ENCODE data around the gene DHRS2.
"Not testable (repeated sequence)": the region's sequence is repeated elsewhere in the genome, so short reads cannot be mapped to it uniquely, and the experiment has no call there.

The DHRS2 gene

DNA sequence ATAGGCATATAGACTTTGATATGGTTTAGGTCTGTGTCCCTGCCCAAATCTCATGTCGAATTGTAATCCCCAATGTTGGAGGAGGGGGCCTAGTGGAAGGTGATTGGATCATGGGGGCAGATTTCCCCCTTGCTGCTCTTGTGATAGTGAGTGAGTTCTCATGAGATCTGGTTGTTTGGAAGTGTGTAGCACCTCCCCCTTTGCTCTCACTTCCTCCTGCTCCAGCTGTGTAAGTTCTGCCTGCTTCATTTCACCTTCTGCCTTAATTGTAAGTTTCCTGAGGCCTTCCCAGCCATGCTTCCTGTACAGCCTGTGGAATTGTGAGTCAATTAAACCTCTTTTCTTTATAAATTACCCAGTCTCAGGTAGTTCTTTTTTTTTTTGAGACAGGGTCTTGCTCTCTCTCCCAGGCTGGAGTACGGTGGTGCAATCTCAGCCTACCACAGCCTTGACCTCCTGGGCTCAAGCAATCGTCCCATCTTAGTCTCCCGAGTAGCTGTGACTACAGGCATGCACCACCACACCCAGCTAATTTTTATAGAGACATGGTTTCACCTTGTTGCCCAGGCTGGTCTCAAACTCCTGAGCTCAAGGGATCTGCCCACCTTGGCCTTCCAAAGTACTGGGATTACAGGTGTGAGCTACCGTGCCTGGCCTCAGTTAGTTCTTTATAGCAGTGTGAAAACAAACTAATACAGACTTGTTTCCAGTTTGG, 1.3 kb upstream of the DHRS2 start:
- DNase-seq: not testable (repeated sequence)

DNA sequence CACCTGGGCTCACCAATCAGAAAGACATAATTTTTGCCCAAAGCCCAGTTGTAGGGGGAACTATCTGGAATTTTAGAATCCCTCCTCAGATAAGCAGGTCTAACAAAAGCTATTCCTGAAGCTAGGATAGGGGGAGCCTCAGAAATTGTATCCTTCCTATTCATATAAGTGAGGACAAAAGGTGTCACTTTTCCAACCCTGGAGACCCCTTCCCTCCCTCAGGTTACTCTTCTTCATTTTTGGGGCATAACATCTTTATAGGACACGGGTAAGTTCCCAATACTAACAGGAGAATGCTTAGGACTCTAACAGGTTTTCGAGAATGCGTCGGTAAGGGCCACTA, 1.1 kb downstream of the DHRS2 start:
- not testable (repeated sequence) for DNase-seq

DNA sequence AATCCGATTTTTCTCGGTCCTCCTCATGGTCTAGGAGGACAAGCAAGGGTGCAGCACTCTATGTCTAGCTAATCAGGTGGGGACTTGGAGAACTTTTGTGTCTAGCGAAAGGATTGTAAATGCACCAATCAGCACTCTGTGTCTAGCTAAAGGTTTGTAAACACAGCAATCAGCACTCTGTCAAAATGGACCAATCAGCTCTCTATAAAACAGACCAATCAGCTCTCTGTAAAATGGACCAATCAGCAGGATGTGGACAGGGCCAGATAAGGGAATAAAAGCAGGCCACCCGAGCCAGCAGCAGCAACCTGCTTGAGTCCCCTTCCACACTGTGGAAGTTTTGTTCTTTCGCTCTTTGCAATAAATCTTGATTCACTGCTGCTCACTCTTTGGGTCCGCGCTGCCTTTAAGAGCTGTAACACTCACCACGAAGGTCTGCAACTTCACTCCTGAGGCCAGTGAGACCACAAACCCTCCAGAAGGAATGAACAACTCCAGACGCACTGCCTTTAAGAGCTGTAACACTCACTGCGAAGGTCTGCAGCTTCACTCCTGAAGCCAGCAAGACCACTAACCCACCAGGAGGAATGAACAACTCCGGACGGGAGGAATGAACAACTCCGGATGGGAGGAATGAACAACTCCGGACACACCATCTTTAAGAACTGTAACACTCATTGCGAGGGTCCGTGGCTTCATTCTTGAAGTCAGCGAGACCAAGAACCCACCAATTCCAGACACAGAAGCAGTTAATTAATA, 1.7 kb downstream of the DHRS2 start:
- not testable (repeated sequence) for DNase-seq

DNA sequence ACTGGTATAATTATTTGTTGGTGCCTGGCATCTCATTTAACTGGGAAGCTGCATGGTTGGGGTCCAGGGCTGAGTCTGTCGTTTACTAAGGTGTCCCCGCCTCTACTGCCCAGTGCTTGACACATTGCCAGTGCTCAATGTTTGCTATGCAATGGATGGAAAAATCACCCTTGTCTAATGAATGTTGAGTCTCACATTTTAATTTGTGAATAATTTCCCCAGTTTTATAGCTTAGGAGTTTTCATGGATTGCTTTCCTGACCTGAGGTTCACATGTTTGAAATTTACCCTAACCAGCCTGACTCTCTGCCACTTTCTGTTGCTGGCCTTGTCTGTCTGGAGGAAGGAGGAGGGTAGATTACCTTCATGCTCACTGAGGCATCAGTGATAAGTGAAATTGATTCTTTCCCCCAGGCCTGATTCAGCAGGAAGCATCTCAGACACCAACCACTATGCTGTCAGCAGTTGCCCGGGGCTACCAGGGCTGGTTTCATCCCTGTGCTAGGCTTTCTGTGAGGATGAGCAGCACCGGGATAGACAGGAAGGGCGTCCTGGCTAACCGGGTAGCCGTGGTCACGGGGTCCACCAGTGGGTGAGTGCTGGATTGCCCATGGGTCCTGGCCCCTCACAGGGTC, 2.4 kb downstream of the DHRS2 start:
- no peak for DNase-seq

DNA sequence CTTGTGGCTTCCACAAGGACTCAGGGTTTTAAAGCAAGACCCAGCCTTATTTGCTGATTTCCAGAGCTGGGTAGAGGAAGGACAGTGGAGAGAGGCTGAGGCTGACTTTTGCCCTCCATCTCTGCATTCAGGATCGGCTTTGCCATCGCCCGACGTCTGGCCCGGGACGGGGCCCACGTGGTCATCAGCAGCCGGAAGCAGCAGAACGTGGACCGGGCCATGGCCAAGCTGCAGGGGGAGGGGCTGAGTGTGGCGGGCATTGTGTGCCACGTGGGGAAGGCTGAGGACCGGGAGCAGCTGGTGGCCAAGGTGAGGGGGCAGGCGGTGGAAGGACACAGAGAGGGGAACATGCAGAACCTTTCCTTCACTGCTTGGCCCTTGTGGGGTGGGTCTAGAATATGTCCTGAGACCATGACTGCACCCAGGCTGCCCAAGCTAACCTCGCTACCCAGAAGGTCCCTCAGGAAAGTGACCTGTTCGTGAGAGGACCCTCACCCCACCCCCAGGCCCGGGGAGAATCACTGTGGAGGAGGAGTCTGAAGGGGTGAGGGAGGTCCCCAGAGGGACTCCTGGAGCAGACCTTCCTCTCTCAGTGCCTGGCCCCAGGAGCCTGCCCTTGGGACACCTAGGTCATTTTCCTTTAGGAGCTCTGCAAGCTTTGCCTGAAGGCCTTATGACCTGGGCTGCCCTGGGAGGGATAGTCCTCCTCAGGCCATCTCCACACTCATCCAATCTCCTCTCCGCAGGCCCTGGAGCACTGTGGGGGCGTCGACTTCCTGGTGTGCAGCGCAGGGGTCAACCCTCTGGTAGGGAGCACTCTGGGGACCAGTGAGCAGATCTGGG, 3.1 kb downstream of the DHRS2 start:
- no peak for DNase-seq

DNA sequence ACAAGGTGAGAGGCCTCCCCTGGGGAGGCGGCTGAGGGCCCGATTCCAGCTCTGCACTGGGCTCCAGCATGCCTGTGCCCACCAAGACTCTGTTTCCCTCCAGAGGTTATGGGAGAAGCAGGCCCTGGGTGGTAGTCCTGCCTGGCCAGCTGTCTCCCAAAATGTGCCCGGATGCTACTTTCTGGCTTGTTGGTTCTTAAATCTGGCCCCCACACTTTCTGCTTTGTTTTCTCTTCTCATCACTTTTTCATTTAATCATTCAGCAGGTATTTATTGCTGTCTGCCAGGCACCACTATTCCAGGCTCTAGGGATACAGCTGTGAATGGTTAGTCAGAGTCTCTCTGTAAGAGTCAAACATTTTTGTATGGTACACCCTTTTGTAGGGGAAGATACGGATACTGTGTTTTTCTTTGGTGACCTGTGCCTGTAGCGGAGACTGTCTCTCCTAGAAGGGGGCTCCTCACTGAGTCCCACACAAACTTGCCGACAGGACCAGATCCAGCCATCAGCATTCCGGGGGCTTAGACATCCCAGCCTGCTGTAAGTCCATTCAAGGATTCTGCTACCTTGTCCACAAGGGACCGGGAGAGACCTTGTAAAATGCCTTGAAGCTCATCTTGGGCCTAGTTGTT, 3.8 kb downstream of the DHRS2 start:
- no peak for DNase-seq

DNA sequence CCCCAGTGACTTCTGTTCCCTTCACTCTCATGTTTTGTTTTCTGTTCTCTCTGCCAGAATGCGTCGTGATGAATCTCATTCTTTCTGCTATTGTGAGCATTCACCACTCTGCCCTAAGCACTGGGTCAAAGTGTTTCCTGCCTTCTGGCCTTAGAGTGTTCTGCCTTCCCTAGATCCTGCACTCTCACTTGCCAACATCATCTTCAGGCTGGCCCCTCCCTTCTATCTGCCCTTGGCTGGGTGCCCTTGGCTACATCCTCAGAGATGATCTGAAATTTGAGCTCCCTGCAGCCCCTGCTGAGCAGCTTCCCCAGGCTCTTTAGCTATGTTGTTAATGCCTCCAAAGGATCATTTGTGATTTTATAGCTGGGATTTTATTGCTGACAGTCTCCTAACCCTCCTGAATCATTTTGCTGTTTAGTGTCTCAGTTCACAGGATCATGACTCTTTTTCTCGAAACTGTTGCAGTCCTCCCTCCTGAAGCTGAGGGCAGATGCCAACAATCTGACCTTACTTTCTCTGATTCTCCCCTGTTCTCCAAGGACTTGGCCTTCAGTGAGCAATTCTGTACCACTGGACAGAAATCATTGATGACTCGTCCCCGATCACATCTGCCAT, 4.5 kb downstream of the DHRS2 start:
- DNase-seq: peak; percentile 62

DNA sequence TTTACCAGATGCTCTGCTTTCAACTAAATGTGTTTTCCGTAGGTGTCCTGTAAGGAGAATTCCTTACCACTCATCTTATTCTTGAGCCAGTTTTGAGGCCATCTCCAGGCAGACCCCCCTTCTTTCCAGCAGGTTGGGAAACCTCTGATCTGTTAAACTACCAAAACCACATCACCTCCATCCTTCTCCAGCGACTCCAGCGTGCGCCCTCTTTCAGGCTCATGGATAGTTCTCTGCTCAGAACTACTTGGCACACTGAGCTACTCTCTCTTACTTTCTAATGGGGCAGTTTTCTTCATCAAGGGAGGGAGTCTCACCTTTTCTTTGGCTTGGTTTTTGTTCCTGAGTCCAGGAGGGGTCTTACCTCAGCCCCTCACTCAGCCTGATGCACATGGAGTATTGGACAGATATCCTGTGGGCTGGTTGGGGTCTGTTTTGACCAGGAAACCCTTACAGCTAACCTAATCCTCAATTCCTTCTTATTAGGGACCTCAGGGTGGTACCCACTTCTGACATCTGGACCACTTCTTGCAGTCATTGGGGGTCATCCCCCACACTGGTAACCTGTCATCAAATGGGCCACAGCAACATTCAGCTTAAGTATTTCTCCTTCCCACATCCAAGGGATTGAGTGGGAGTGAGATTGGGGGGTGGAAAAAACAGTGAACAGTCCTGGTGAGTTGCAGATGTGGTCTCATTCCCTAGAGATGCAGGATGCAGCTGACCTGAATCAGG, 5.2 kb downstream of the DHRS2 start:
- DNase-seq: no peak

DNA sequence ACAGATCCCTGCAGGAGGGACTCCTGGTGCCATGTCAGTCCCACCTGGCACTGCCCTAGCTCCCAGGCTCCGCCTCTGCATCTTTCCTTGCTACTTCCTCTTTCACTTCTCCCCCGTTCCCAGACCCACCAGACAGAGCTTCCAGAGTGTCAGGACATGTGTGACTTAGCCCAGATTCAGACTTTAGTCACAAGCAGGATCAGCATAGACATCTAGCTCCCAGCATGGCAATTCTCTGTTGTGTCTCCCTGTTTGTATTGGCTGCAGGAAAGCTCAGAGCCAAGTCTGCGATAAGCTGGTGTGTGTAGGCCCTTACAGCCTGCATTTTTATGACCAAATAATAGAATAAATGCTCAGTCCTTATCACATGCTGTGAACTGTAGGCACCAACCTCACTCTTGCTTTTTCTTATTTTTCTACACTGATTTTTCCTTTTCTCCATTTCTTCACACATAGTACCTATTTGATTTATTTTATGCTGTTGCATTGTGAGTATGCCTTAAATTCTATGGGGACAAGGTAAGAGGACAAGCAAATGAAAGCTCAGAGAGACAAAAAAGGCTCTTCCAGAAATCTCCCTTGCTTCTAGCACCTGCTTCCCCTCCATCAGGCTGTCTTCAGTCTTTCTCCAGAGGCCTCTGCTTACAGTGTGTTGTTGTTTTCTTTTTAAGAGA, 5.9 kb downstream of the DHRS2 start:
- no peak for DNase-seq

DNA sequence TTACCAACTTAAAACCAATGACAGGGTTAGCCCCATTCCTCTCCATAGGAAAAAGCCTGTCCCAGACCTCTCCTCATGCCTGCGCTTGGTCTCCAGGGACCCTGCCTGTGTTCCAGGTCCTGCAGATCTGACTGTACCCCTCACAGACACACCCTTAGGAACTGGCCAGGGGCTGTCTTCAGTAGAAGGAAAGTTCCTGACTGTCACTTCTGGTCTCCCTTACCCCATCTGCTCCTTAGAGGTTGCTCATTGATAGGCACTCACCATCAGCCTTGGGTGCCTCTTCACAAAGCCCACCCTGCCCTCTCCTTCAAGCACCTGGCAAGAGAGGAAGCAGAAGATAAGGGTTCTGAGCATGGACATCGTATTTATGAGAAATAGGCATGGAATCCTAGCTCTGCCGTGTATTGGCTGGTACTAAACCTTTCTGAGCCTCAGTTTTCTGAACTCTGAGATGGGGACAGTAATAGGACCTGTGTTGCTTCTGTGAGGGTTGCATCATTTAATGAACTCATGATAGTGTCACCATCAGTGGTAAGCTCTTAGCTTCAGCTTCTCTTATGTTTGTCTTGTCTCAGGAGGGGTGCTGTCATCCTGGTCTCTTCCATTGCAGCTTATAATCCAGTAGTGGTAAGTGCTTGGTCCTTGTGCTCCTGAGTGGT, 7.5 kb downstream of the DHRS2 start:
- DNase-seq: no peak

DNA sequence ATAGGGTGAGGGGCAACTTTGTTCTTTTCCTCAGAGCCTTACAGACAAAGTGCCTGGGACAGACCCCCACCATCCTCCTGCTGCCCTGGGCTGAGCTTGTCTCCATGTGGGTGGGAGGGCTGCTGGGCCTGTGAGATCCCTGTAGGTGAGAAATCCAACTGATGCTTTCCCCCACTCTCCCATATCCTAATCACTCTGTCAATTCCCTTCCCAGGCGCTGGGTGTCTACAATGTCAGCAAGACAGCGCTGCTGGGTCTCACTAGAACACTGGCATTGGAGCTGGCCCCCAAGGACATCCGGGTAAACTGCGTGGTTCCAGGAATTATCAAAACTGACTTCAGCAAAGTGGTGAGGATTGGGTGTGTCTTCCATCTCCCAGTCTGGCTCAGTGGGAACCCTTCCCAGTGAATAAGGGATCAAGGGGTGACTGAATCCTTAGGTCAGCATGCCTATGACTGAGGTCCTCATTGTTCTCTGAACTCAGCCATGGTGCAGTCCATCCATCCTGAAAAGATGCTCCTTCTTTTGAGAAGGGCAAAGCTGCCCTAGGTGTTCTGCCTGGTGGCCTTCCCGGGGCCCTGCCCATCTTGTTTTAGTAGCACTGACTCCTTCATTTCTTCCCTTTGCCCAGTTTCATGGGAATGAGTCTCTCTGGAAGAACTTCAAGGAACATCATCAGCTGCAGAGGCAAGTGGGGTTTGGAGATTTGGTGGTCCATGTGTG, 8.2 kb downstream of the DHRS2 start:
- DNase-seq: no peak

DNA sequence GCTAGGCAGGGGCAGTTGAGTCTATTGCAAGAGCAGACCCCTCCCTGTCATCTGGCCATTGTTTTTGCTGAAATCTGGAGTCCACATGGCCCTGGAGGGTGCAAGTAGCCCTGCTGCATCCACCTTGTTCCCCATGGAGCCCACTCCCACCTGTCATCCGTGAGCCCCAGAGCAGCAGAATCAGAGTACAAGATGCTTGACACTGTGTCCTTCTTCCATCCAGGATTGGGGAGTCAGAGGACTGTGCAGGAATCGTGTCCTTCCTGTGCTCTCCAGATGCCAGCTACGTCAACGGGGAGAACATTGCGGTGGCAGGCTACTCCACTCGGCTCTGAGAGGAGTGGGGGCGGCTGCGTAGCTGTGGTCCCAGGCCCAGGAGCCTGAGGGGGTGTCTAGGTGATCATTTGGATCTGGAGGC, 8.8 kb downstream of the DHRS2 start:
- DNase-seq: no peak

DNA sequence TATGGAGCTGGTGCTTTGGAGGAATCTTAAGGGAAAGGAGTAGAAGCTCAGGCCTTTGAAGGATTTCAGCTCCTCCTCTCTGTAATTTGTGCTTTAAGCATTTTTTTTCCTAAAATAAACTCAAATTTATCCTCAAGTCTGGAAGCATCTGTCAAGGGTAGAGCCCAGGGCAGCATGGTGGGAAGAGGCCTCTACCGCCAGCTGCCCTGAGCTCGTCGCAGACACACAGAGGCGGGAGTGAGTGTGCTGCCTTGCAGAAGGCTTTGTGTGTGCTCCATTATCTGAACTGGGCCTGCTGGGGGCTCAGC, 9.3 kb downstream of the DHRS2 start:
- DNase-seq: no peak

DNA sequence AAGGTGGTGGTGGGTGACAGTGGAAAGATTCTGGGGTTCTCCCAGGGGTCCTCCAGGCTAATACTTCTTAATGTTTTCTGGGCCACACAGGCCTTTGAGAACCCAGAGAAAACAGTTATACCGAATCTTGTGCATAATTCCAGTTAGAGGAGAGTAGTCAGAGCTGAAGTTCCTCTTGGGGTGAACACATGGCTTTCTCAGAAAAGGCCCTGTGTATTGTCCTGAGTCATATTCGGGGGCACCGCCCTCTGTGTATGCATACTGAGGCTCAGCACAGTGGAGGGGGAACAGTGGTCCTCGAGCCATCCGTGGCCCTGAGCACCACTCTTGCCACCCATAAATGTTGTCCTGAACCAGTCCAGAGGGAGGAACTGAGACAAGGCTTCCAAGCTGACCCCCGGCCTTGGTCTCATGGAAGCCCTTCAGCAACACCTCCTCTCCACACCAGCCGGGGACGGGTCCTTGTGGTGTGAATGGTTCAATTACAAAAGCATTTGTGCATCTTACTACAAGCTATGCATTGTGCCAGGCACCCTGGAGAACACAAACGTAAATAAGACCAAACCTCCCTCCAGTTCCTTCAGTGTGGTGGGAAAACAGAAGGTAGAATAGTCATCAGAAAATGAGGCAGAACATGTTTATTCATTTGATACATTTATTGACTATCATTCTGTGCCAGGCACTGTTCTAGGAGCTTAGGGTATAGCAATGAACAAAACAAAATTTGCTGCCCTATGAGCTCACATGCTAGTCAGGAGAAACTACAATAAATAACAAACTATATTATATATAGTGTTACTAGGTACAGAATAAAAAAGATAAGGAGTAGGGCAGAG, 9.9 kb downstream of the DHRS2 start:
- DNase-seq: no peak

DNA sequence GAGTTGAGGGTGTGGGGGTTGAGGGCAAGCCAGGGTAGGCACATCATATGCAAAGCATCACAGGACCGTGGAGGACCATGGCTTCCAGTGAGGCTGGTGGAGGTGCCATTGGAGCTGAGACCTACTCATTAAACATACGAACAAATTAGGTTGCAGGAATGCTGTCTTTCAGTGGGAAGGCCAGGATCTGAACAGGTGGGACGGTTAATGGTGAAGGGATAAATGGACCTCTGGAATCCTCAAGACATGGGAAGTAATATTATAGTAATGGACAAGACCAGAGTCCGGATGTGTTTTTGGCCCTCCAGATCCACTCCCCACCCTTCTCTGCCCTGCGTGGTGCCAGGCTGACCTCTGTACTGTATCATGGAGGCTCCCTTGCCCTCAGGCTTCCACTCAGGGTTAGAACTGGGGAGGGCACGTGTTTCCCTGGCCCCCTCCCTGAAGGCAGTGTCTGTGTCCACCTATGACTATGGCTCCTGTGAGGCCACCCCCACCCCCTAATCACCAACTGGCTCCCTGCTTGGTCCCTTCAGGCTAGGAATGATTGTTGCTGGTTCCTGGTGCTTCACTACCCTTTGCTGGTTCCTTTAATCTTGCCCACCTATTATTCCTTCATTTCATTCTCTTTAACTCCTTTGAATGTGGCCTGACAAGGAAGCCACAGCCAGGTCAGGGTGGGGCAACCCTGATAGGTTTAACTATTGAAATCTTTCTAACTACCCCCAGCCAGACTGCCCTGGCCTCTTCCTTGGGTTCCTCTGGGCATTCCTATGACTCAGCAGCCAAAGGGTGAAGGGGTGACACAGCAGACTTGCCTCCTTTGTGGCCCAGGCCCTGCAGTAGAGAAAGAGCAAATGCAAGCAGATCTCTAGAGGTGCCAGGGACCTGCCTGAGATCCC, 10.7 kb downstream of the DHRS2 start:
- no peak for DNase-seq

DNA sequence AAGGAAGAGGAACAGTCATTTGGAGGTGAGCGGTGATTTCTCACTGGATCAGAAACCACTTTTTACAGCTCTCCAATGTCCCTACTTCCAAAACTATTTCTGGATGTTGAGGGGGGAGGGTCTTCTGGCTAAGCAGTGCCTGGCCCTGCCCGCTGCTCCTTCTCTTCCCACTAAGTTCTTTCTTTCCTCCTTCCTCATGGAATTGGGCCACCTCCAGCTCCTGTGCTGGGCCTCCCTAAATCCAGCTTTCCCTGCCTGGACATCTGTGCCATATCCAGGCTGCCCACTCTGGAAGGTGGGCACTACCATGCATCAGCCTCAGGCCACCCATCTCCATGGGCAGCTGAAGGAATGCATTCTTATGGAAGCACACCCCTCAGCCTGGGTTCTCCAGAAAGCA, 11.5 kb downstream of the DHRS2 start:
- DNase-seq: no peak

DNA sequence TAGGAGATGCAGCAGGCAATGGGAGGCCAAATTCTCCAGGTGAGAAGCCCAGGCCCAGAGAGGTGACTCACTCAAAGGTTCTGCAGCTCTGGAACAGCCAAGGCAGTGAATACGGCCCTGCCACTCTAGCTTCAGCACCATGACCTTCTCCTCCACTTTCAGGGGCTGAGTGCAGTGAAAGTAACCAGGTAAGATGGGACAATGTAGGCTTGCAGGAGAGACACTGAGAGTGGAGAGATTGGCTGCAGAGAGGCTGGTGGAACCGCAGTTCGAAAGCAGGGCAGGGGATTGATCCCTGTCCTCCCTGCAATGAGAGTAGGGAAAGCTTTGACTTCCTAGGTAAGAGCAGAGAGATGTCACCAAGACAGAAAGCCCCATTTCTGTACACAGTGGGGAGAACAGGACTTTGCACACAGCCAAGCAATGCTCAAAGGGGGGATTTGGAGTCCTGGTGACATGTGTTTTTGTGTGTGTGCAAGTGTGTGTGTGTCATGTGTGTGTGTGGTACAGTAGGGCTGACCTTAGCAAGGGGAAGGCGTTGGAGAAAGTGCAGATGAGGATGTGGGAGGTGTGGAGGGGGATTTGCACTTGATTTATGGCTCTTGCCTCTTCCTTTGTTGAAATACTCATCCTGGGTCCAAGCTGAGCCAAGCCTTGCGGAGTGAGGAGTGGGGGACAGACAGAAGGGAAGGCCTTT, 12.7 kb downstream of the DHRS2 start:
- no peak for DNase-seq

All from NCI-H82 (cell line).